ENCODE data around the gene GAB1.

The GAB1 gene

DNA sequence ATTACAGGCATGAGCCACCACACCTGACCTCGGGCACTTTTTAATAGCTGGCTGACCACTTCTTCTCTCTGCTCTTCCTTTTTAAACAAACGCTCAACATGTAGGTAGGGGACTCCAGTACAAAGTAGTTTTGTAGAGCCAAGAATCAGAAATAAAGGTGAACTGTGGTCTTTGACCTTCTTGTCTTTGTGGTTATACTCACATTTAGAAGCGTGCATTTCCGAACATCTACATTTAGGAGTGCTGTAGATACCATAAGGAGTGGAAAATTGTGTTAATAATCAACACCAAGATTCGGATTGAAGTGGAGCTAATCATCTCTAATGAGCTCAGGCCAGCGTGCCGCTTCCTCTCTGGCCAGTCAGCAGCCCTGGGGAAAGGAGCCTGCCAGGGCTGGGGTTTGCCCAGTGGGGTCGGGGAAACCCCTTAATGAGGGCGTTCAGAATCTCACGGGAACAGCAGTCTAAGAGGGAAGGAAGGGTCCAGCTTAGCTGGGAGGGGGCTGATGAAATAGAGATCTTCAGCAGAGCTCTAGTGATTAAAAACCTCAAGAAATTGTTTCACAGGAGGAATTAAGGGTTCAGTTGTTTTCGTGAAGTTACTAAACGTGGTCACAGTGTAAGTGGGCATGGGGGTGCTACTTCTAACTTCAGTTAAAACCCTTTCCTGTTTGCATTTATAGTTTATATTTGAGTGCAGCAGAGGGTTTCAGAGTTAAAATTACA lies 81.2 kb downstream of the GAB1 start:
- DNase-seq (ENCODE audit: low spot score) = no peak

DNA sequence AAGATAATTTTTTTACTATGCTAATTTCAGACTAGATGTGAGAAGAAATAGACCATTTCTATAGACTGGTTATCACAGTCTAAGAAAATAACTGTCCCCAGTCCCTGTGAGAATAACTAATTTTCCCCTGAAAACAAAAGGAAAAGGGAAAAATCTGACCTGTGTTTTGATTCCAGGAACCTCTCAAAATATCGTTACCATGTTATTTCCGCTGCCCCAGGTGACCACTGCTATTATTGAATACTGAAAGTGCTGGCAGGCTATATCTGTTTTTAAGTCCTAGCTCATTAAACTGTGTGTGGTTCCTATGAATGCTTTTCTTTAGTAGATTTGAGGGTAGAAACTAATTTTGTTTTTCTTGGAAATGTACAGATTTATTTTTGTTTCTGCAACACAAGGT lies 83.6 kb downstream of the GAB1 start:
- no peak for DNase-seq (ENCODE audit: low spot score)

DNA sequence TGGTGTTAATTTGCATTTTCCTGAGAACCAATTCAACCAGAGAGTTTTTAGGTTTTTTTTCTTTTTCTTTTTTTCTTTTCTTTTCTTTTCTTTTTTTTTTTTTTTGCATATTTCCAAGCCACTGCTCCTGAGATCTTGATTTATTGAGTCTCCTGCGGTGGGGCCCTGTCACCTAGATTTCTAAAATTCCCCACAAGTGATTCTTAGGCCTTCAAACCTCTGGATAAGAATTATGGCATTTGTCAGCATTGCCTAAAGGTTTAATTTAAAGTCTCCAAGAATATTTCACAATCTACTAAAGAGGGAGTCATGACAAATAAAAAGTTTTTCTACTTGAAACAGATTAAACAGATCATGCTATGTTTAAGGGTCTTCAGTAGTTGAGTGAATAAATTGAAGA lies 84.9 kb downstream of the GAB1 start:
- DNase-seq (ENCODE audit: low spot score) = no peak

DNA sequence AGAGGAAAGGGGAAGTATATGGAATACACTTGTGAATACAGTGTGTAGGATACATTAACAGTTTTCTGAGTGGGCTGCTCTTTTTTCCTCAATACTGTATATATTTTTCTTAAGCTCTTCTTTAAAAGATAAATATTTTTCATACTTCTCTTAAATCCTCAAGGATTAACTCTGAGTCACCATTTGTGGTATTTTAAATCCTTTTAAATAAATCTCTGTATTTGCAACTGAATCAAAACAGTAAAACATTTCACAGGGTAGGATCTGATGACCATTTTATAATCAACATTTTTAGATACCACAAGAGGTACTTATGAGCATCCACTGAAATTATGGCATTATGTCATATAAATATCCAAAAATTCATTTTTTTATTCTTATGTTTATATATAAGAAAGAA lies 87.6 kb downstream of the GAB1 start:
- DNase-seq (ENCODE audit: low spot score) = peak; percentile 5

DNA sequence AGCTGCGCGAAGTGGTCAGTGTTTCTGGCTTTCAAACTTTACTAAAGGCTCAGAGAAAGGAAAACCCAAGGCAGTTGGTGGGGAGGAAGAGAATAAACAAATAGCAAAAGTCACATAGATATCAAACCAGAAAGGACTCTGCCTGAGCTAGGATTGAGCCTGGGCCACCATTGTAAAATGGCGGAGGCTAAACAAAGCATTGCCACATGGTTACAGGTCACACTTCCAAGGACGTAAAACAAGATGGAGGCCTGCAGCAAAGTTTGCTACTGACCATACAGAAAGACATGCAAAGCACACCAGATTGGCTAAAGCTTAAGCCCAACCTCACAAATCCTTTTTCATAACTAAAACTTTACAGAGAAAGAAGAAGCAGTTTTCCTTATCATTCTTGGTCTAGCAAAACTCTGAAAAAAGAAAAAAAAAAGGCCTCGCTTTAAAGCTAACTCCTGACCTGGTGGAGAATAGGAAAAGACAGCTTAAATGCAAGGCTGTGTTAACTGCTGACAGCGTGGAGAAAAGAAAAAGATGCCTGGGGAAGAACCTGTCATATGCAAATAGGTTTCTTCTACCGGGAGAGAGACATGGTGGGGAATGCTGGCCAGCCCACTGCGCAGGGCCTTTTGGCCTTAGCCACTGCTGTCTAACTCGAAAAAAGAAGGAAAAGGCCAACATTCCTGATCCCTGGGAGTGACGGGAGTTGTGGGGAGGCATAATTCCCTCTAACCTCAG lies 95.0 kb downstream of the GAB1 start:
- DNase-seq (ENCODE audit: low spot score) = no peak

DNA sequence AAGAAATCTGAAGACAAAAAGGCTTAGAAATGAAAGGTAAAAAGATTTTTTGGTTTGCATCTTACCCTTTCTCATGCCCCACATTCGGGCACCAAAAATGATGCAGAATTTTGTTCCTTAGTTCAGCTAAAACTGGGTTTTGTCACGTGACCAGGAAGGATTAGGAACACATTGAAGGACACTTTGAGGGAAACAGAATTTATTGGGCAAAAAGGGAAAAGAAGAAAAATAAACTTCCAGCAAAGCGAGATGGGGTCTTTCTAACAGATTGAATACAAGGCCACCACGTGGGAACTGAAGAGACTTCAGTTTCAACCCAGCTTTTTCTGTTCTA lies 95.5 kb downstream of the GAB1 start:
- no peak for DNase-seq (ENCODE audit: low spot score)

DNA sequence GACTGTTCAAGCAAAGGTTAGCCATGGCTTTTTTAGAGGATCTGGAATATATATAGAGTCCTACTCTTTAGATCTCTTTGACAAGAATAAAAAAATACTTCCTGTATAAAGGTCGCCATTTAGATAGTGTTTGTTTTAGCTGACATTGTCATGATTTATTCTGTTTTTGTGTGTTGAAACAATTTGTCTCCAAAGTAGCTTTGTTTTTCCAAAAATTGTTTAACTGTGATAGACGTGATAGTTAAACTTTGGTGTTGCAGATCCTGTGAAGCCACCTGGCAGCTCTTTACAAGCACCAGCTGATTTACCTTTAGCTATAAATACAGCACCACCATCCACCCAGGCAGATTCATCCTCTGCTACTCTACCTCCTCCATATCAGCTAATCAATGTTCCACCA lies 96.6 kb downstream of the GAB1 start:
- DNase-seq (ENCODE audit: low spot score) = no peak

DNA sequence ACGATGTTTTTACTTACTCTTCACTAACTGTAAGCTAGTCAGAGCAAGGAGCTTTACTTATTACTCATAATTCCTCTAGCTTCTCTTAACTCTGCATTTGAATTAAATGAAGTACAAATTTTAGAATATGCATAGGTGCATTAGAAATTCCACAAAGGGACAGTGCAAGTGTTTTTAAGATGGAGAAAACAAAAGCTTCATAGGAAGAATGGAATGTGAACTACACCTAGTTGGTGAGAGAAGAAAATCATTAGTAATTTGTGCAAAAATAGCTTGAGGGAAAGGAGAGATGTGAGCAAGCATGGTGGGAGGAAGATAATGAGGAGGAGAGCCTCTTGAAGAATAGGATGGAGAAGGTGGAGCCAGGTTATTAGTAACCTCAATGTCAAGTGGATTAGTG lies 99.3 kb downstream of the GAB1 start:
- DNase-seq (ENCODE audit: low spot score) = no peak

DNA sequence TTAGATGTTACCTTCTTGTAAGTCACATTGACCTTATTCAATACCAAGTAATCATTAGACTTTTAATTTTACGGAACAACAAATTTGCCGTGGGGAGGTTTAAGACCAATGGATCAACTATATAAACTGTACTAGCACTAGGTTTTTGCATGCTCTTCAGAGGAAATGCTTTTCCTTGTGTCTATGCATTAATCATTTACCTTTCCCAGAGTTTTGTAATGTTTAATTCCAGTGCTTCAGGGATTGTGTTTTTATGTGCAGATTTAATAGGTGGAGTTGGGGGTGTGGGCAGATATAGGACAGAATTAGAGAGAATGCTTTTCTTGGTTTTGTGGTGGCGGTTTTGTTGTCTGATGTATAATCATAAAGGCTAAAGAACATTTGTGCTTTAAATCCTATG lies 100.8 kb downstream of the GAB1 start:
- DNase-seq (ENCODE audit: low spot score) = no peak

DNA sequence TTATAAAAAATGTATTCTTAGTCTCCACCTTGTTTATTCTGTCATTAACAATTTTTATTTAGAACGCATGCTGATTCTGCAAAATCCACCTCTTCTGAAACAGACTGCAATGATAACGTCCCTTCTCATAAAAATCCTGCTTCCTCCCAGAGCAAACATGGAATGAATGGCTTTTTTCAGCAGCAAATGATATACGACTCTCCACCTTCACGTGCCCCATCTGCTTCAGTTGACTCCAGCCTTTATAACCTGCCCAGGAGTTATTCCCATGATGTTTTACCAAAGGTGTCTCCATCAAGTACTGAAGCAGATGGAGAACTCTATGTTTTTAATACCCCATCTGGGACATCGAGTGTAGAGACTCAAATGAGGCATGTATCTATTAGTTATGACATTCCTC lies 101.3 kb downstream of the GAB1 start:
- no peak for DNase-seq (ENCODE audit: low spot score)

DNA sequence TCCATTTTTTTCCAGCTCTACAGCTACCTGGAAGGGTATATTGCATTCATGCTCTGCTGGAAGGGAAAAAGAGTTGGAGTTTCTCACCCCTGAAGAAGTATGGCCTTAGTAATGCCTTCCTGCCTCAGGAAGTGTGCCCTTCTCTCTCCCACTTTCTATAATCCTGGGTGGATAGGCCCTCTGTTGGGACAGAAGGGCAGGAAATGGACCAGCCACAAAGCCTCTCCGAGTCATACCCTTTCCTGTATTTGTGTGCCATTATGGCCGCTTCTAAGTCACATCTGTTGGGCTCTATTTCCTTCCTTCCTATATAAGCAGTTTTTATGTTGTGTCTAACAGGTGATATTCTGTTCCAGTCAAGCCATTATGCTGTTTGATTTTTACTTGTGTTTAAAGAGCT lies 102.0 kb downstream of the GAB1 start:
- DNase-seq (ENCODE audit: low spot score) = no peak

DNA sequence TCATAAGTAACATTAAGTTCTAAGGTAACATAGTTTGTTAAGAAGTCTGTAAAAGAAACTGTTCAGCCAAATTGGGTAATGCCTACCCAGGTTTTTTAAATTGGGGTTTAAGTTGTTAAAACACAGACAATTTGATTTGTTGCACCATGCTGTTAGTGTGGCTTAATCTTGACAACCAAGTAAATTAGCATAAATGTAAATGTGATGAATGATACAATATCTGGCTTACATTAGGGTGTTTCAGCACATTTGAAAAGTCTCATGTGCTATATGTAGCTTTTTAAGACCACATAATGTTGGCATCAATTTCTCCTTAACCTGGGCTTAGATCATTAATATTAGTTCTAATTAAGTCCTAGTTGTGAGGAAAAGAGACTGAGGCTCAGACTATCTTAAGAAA lies 104.4 kb downstream of the GAB1 start:
- DNase-seq (ENCODE audit: low spot score) = no peak

DNA sequence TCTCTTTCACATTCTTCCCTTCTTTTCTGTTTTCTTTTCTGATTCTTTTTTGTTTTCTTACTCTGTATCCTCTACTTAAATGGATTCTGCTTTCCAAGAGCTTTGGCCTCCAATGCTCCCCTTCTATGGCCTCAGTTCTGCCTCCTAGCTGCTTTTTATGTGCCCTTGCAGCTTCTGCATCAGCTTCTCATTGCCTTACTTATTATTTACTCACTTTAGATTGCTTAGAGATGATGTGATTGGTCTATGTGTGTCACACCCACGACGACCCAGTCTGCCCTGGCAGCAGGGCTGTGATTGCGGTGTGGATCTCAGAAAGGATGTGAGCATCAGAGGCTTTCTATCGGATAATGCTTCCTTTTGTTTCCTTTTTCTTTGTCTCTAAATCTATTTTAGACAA lies 105.0 kb downstream of the GAB1 start:
- no peak for DNase-seq (ENCODE audit: low spot score)

DNA sequence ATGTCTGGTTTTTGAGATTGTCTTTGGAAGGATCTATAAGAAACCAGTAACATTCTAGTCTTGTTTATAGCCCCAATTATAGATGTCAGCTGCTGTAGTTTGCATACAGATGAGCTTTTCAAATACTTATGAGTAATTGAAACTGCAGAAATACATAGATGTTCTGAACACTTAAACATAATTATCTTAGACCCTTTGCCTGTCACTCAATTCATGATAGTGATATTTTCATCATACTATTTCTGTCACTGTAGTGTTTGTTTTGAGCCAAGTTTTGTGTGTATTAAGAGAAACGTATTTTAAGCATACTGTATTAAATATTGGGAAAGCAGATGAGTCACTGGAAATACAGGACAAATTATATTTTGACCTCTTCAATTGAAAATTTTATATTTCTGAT lies 107.1 kb downstream of the GAB1 start:
- no peak for DNase-seq (ENCODE audit: low spot score)

DNA sequence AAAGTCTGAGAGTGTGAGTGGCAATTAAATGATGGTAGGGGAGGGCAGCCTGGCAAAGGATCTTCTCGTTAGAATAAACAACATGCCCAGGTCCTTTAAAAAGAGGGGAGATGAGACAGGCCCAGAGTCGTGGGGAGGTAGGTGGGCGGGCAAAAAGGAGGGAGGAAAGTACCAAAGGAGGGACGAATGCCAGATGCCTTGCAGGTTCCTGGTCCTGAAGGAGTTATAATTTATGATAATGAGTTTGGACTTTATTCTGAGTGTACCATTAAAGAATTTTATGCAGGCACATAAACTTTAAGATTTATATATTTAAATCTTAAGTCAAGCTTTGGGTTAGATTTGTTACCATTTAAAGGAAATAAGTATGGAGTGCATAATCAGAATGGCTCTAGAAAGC lies 114.5 kb downstream of the GAB1 start:
- DNase-seq (ENCODE audit: low spot score) = no peak

DNA sequence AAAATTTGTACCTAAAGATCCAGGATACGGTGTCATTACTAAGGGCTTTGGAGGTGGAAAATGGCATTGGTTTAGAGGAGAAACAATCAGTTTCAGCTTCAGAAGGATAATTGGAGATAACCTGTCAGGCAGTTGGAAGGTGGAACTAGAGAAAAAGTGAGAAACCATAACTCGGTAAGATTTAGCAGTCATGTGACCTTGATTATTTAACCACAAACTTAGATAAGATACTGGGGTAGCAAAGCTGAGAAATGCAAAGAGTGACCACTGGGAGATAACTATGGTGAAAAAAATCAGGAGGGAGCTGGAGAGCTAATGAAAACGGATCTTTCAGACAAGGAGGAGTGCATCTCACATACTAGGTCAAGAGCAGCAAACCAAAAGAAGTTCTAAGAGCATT lies 118.5 kb downstream of the GAB1 start:
- no peak for DNase-seq (ENCODE audit: low spot score)

DNA sequence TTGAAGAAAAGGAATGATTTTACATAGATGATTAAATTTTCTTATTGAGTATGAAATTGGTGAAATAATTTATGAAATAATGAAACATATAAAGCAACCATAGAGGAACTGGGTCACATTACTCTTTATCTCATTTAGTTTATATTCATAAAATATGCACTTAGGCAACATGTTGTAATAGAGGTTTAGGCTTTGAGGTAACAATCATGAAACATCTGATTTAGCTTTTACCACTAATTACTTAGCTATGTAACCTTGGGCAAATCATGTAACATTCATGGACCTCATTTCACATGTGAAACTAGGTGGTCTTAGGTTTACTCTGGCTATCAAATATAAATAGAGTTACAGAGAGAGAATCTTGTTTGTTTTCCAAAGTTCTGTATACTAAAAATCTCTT lies 122.3 kb downstream of the GAB1 start:
- DNase-seq (ENCODE audit: low spot score) = no peak

DNA sequence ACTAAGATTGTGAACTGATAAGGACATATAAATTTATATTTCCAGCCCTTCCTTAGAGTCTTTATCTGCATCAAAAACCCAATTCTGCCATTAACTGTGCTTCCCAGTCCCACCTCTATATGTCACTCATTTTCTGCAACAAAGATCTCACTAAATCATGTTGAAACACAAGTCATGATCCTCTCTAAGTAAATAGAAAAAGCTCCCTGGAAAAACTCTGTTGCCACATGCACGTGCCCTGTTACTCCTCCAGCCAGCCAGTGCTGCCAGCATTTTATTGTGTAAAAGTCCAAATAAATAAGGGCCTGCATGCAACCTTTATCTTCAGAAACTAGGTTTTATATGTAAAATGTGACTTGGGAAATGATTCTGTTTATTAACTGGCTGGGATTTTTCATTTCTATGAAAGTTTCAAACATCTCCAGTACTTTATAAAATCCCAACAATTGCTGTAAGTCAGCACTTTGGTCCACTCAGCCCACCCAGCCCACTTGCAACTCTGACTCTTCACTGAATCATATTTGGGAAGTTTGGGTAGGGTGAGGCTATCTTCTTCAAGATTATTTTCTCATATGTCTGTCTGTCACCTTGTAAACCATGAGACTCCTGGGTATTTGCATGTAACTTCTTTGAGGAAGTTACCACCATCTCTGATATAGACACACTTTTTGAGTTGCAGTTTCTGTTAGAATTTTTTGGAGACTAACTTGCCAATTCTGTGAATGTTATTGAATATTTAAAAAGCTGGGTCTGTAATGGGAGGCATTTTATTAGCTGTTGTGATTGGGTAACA lies 136.9 kb downstream of the GAB1 start:
- DNase-seq (ENCODE audit: low spot score) = no peak

DNA sequence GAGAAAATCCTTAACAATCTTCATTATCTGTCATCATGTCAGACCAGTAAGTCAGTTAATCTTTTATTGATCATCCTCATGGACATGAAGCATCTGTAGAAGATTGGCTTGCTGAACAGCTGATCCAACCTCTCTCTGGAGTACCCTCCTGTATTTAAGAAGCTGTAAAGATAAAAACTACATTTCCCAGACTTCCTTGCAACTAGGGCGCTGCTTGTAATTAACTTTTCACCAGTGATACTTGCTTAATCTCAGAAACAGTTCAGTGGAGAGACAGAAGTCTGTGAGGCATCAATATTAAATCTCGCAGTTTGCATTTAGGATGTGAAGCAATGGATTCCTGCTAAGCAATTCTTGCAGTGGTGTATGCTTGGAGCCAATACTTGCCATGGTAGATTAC lies 140.8 kb downstream of the GAB1 start:
- no peak for DNase-seq (ENCODE audit: low spot score)

DNA sequence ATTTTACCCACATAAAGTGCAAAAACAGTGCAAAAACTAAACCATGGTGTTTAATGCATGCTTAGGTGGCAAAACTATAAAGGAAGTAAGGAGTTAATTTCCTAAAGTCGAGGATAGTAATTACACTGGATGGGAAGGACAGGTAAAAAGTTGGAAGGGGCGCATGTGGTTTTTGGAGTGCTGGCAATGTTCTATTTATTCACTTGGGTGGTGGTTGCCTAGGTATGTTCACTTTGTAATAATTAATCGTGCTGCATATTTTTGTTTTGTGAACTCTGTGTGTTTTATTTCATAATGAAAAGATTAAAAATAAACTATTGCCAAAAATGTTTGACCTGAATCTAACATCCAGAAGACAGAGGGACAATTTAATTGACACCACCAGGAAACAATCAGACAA lies 144.7 kb downstream of the GAB1 start:
- no peak for DNase-seq (ENCODE audit: low spot score)

DNA sequence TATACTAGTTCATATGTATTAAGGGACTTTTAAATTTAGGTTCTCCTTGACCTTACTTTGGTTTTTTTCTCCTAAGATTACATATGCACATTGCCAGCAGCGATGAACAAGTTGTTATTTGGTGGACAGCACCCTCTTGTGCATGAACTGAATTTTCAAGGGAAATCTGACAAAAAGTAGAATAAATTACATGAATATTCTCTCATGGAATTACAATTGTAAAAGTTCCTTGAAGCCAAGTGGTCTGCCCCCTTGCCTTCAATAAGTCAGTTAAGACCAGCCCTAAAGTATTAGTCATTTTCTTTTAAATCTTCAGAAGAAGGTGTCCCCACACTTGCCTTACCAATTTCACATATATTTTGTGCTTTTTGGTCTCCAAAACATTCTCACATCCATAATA lies 146.2 kb downstream of the GAB1 start:
- DNase-seq (ENCODE audit: low spot score) = peak; percentile 57

DNA sequence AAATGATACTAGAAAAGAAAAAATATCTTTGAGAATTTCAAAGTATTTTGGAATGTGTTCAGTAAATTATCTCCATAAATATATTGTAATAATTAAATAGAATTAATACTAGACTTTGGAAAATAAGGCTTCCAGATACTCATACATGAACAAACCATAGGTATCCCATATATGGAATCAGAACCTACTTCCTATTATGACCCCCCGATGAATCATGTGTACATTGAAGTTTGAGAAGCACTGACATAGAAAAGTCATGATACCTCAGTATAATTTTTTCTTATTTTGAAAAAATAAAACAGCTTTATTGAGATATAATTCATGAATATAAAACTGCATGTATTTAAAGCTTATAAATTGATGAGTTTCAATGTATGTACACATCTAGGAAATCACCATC lies 149.6 kb downstream of the GAB1 start:
- DNase-seq (ENCODE audit: low spot score) = no peak

DNA sequence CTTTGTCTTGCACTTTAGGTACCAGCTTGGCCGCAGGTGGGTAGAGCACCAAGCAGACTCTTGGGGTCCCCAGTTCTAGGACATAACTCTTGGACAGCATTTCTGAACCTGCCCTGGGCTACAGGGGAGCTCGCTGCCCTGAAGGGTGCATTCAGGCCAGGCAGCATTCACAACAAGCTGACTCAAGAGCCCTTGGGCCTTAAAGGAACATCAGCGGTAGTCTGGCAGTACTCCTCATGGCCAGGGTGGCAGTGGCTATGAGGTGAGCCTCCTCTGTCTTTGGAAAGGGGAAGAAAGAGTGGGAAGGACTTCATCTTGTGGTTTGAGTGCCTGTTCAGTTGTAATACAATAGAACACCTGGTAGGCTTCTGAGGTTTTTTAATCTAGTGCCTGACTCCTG lies 152.0 kb downstream of the GAB1 start:
- no peak for DNase-seq (ENCODE audit: low spot score)

Measured in GM03348 (cell line).